IPS DF 6.9 (cell line): ENCODE data around the gene UBE2O.

ENCODE experiments used
- DNase-seq: peaks from one replicate; pipeline ENCODE4 v3.0.0-alpha.2; 2013; ENCODE audit warnings: low read depth, low spot score
- H3K27ac ChIP-seq: one replicate; pipeline ENCODE4 v1.5.1; 2013; ENCODE audit warnings: low read length, control low read depth
- H3K27me3 ChIP-seq: 2 replicates; pipeline ENCODE4 v1.6.1; 2013; ENCODE audit warnings: mild to moderate bottlenecking, low read length; ENCODE audit not compliant: control insufficient read depth, insufficient read depth
- H3K36me3 ChIP-seq: 2 replicates; pipeline ENCODE4 v1.6.1; 2013; ENCODE audit warnings: low read length; ENCODE audit not compliant: control insufficient read depth, insufficient read depth
- H3K4me1 ChIP-seq: 2 replicates; pipeline ENCODE4 v1.6.1; 2013; ENCODE audit warnings: low read length; ENCODE audit not compliant: control insufficient read depth, insufficient read depth
- H3K4me3 ChIP-seq: 2 replicates; pipeline ENCODE4 v1.5.1; 2013; ENCODE audit warnings: mild to moderate bottlenecking, low read length
- H3K9me3 ChIP-seq: 2 replicates; pipeline ENCODE4 v1.6.1; 2013; ENCODE audit warnings: low read length, inconsistent platforms; ENCODE audit not compliant: control insufficient read depth, insufficient read depth
- WGBS: extraction: QIAGEN DNeasy Blood & Tissue Kit; methylation state at CpG from one replicate; pipeline ENCODE4 v1.1.7; 2013; ENCODE audit warnings: mixed read lengths, missing lambda C conversion rate; ENCODE audit not compliant: insufficient read length, insufficient coverage; 5-methylcytosine and 5-hydroxymethylcytosine counted together

Gene UBE2O

DNA sequence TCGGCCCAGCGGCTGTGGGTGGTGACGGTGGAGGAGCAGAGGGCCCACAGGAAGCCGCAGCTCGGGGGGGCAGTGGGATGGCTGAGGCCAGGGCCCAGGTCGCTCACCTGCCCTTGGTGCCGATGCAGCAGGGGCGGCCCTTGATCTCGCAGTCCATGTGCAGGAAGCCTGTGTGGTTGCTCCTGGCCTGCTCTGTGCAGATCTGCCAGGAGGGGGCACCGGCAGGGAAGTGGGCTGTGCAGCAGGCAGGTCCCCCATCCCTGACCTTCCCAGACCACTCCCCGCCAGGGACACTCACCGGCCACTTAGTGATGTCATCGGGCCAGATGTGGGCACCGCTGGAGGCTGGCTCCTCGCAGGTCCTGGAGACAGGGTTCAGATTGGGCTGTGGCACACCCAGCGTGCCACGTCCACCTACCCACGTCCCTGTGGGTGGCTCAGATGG lies 20.6 kb upstream of the UBE2O start:
- Histone ChIP-seq H3K27ac (no peak overlapping the region), H3K4me3 (no peak overlapping the region), H3K4me1 (no peaks in the 10 kb centered on the region; the same call in 1 of the 2 replicates), H3K27me3 (no peaks in the 10 kb centered on the region), H3K36me3 (peaks cover 3% of the 10 kb centered on the region; the same call in 1 of the 2 replicates), H3K9me3 (no peaks in the 10 kb centered on the region)
- no peak for DNase-seq
- no CpG with 5 or more reads among the region's 18 CpGs for WGBS

GRCh38 chr17:76472726-76473125 lies 19.8 kb upstream of the UBE2O start:
- Histone ChIP-seq H3K36me3 (peaks cover 3% of the 10 kb centered on the region; the same call in 1 of the 2 replicates), H3K27me3 (no peaks in the 10 kb centered on the region), H3K4me1 (no peaks in the 10 kb centered on the region; the same call in 1 of the 2 replicates), H3K9me3 (no peaks in the 10 kb centered on the region), H3K27ac (no peak overlapping the region), H3K4me3 (no peak overlapping the region)
- DNase-seq, result no peak
- no CpG with 5 or more reads among the region's 11 CpGs for WGBS

- H3K27me3 ChIP-seq, result no peaks in the 10 kb centered on the region
- no peaks in the 10 kb centered on the region for H3K9me3 ChIP-seq
- peaks cover 3% of the 10 kb centered on the region; the same call in 1 of the 2 replicates for H3K36me3 ChIP-seq
- no peak for DNase-seq
- H3K4me1 ChIP-seq, result no peaks in the 10 kb centered on the region; the same call in 1 of the 2 replicates
- no CpG with 5 or more reads among the region's 15 CpGs for WGBS
- H3K4me3 ChIP-seq, result no peak overlapping the region
- no peak overlapping the region for H3K27ac ChIP-seq
These were observed 19.3 kb upstream of the UBE2O start for GRCh38 chr17:76472258-76472645.

- DNase-seq, result no peak
- WGBS, result no CpG with 5 or more reads among the region's 35 CpGs
- H3K4me1 ChIP-seq, result no peaks in the 10 kb centered on the region
- no peaks in the 10 kb centered on the region for H3K27me3 ChIP-seq
- H3K9me3 ChIP-seq, result no peaks in the 10 kb centered on the region
- H3K4me3 ChIP-seq, result no peak overlapping the region
- no peak overlapping the region for H3K27ac ChIP-seq
- peaks cover 3% of the 10 kb centered on the region; the same call in 1 of the 2 replicates for H3K36me3 ChIP-seq
These were observed 18.7 kb upstream of the UBE2O start for GRCh38 chr17:76471498-76472257.

GRCh38 chr17:76469991-76470739 lies 17.2 kb upstream of the UBE2O start:
- no peaks in the 10 kb centered on the region for H3K4me1 ChIP-seq
- no peak for DNase-seq
- H3K27ac ChIP-seq, result no peak overlapping the region
- peaks cover 3% of the 10 kb centered on the region; the same call in 1 of the 2 replicates for H3K36me3 ChIP-seq
- no peaks in the 10 kb centered on the region for H3K9me3 ChIP-seq
- WGBS, result no CpG with 5 or more reads among the region's 13 CpGs
- no peak overlapping the region for H3K4me3 ChIP-seq
- H3K27me3 ChIP-seq, result no peaks in the 10 kb centered on the region

DNA sequence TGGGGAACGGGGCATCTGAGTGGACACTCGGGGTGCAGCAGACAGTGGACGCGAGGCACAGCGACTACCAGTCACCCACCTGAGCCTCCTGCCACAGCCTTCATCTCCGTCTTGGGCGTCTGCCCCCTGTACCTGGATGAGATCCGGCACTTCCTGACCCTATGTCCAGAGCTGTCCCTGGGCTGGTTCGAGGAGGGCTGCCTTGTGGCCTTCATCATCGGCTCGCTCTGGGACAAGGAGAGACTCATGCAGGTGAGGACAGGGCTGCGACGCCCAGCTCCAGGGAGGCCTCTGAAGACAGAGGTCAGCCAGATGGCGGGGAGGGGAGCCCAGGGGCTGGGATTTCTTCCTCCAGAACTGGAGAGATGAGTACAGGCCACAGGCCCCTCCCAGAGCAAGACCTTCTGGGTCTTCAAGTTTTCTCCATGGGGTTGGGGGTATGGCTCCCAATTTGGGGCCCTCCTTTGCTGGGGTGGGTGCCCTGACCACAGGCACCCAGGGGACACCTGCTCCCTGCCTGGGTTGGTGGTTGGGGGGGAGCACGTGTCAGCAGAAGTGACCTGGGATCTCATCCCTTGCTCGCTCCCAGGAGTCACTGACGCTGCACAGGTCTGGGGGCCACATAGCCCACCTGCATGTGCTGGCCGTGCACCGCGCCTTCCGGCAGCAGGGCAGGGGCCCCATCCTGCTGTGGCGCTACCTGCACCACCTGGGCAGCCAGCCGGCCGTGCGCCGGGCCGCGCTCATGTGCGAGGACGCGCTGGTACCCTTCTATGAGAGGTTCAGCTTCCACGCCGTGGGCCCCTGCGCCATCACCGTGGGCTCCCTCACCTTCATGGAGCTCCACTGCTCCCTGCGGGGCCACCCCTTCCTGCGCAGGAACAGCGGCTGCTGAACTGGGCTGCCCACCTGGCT lies 16.4 kb upstream of the UBE2O start:
- Histone ChIP-seq H3K27me3 (no peaks in the 10 kb centered on the region), H3K4me1 (no peaks in the 10 kb centered on the region), H3K27ac (no peak overlapping the region), H3K36me3 (peaks cover under 1% of the 10 kb centered on the region; the same call in 1 of the 2 replicates), H3K4me3 (no peak overlapping the region), H3K9me3 (no peaks in the 10 kb centered on the region)
- no CpG with 5 or more reads among the region's 38 CpGs for WGBS
- no peak for DNase-seq

DNA sequence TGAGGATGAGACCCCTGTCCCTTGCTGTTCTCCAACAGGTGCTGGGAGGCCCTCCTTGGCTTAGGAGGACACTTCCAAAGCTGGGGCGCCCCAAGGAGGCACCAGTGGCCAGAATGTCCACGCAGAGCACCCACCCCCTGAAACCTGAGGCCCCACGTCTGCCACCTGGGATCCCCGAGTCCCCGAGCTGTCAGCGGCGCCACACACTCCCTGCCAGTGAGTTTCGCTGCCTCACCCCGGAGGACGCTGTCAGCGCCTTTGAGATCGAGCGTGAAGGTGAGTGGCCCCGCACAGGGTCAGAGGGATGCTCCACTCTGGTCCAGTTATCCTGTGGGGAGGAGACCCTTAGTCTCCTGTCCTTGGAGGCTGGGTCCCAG lies 15.7 kb upstream of the UBE2O start:
- no peaks in the 10 kb centered on the region for H3K9me3 ChIP-seq
- no peak for DNase-seq
- no peaks in the 10 kb centered on the region; the same call in 1 of the 2 replicates for H3K36me3 ChIP-seq
- no peak overlapping the region for H3K27ac ChIP-seq
- no peaks in the 10 kb centered on the region for H3K27me3 ChIP-seq
- no peaks in the 10 kb centered on the region for H3K4me1 ChIP-seq
- no CpG with 5 or more reads among the region's 14 CpGs for WGBS
- H3K4me3 ChIP-seq, result no peak overlapping the region

DNA sequence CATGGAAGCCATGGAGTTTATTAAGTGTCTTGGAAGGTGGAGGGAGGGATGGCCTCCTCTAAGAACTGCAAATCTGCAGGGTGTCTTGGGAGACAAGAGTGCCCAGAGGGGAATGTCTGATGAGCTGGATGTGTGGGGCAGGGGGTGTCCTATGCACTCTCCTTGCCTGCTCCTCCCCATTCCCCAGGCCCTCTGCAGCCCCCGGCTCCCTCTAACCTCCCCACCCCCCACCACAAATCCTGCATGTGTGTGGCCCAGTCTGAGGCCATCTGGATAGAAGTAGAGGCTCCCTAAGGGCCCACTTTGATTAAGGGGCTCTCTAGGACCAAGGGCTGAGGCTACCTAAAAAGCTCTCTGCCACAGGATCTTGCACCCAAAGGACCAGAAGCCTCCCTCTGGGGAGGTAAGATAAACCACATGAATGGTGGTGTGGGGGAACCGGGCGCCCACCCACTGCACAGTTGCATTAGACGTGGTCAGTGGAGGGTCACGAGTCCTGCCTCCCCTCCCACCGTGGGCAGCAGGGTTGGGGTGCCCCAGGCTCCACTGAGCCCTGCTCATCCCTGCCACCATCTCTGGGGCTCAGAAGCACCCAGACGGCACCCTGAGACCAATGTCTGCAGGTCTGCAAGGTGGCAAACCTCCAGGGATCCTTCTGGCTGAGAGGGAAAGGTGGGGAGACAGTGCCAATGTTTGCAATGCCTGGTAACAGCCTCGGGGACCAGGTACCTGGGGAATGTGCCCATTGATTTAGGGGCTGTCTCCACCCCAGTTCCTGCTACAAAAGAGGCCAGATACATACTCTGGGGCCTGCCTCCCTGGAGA lies 15.1 kb upstream of the UBE2O start:
- Histone ChIP-seq H3K27me3 (no peaks in the 10 kb centered on the region), H3K4me1 (no peaks in the 10 kb centered on the region), H3K27ac (no peak overlapping the region), H3K36me3 (no peaks in the 10 kb centered on the region; the same call in 1 of the 2 replicates), H3K4me3 (no peak overlapping the region), H3K9me3 (no peaks in the 10 kb centered on the region)
- no peak for DNase-seq
- WGBS, result no CpG with 5 or more reads among the region's 8 CpGs

- H3K4me1 ChIP-seq, result no peaks in the 10 kb centered on the region
- DNase-seq, result no peak
- no peaks in the 10 kb centered on the region for H3K9me3 ChIP-seq
- H3K36me3 ChIP-seq, result no peaks in the 10 kb centered on the region; the same call in 1 of the 2 replicates
- no peak within 1 kb of the TSS for H3K4me3 ChIP-seq
- H3K27me3 ChIP-seq, result no peaks in the 10 kb centered on the region
- H3K27ac ChIP-seq, result no peak within 1 kb of the TSS
- no CpG with 5 or more reads among the region's 11 CpGs for WGBS
These were observed 14.4 kb upstream of the UBE2O start, which contains the start of gene AANAT for GRCh38 chr17:76467366-76467765. Gene AANAT (plus strand): TSS chr17:76467603. CDS start chr17:76468747, 1,144 bp downstream.
